Right ventricle myocardium inferior (tissue), 1 donor: ENCODE results near the gene ANKS1A. TPM values are rescaled to one million over a fixed set of nuclear protein-coding genes. Genes with fewer than 3 reads are reported as not detected.
"Not testable (repeated sequence)": the region's sequence is repeated elsewhere in the genome, so short reads cannot be mapped to it uniquely, and the experiment has no call there.

Experiments
- ATAC-seq: fragments of 200-7000 bp; cut with Tn5 transposase; one replicate; pipeline ENCODE4 v1.9.1; 2020; ENCODE audit warnings: mild to moderate bottlenecking, moderate library complexity
- DNase-seq: peaks from one replicate; pipeline ENCODE4 v3.0.0; 2021; ENCODE audit errors: missing footprints
- intact Hi-C: fragments of 100-400 bp; cut with DNase I; formaldehyde crosslinking; loops from one replicate; pipeline ENCODE4 v1.11.0; 2022
- total RNA-seq: library from RNA; stranded (reverse); fragmentation: NEBNext Ultra II Directional; extraction: Animal tissue kit (Norgen Biotek cat#: 25700); gene quantifications from one replicate; pipeline ENCODE4 v1.2.1, GENCODE V29; 2021
- donor health status: DM: no; HTN: yes; CAD: no; lungs with severe emphysema.

Gene ANKS1A
- total RNA-seq, 1 donor from 2014 or later, result 26.8 TPM

- intact Hi-C loops, result no loop called here
- ATAC-seq (no peak), DNase-seq (no peak)
These were observed 201.0 kb downstream of the ANKS1A start for GRCh38 chr6:35089935-35090505.

- ATAC-seq (no peak), DNase-seq (no peak)
- intact Hi-C loops, result no loop called here
These were observed 201.7 kb downstream of the ANKS1A start for GRCh38 chr6:35090734-35091133.

- intact Hi-C loops, result no loop called here
- DNase-seq (no peak), ATAC-seq (no peak)
These were observed 202.5 kb downstream of the ANKS1A start for GRCh38 chr6:35091346-35092083.

DNA sequence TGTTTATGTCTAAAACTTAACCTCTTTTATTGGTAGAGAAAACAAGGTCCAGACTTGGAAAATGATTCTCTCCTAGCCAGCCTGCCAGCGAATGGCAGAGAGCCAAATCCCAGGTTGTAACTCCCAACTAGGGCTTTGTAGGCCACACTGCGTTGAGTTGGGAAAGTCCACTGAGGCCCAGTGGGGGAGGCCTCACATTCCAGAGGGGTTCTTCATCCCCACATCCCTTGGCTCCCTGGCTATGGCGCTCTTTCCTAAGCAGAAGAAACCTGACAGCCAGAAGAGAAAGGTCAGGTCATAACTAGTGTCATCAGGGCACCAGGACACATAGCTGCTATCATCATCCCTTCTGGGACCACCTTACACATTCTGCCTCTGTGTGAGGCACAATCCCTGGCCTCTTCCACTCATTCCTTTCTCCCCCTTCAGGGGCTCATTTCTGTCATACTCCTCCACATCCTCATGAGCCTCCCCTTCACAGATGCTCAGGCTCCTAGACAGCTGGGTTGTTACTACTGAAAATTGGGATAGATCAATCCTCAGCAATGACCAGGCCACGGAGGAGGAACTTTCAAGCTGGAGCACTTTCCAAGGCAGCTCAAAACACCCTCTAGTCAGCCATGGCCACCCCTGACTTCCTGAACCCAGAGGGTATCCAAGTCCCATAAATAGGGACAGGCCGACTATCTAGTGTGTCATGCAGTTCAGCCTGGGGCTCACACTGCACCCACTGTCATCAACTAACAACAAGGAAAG is 203.5 kb downstream of the ANKS1A start:
- ATAC-seq (no peak), DNase-seq (no peak)
- intact Hi-C loops, result no loop called here

GRCh38 chr6:35093118-35093445 is 204.0 kb downstream of the ANKS1A start:
- no peak for DNase-seq
- ATAC-seq, result no peak
- intact Hi-C loops, result no loop called here

- DNase-seq (no peak), ATAC-seq (no peak)
- intact Hi-C loops, result no loop called here
These were observed 204.7 kb downstream of the ANKS1A start for GRCh38 chr6:35093783-35094182.

DNA sequence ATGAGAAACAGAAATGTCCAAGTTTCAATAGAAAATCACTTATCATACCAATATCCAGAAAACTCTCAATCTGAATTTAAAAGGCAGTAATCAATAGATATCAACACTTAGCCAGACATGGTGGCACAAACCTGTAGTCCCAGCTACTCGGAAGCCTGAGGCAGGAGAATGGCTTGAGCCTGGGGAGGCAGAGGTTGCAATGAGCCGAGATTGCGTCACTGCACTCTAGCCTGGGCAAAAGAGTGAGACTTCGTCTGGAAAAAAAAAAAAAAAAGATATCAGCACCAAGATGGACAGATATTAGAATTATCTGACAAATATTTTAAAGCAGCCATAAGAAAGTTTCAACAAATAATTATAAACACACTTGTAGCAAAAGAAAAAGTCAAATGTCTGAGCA is 205.1 kb downstream of the ANKS1A start:
- intact Hi-C loops, result no loop called here
- ATAC-seq, result no peak
- DNase-seq, result no peak

GRCh38 chr6:35096129-35096862 is 207.2 kb downstream of the ANKS1A start:
- DNase-seq, result no peak
- intact Hi-C loops, result no loop called here
- no peak for ATAC-seq

GRCh38 chr6:35099116-35099515 is 210.1 kb downstream of the ANKS1A start:
- intact Hi-C loops, result no loop called here
- DNase-seq (no peak), ATAC-seq (no peak)

DNA sequence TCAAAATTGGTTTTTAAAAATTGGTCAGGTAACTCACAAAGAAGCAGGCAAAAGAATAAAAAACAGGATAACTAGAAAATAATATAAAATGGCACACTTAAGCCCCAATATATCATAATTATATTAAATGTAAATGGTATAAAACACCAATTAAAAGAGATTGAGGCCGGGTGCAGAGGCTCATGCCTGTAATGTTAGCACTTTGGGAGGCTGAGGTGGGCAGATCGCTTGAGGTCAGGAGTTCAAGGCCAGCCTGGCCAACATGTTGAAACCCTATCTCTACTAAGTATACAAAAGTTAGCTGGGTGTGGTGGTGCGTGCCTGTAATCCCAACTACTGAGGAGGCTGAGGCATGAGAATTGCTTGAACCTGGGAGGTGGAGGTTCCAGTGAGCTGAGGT is 216.0 kb downstream of the ANKS1A start:
- ATAC-seq, result no peak
- DNase-seq, result no peak
- intact Hi-C loops, result no loop called here

DNA sequence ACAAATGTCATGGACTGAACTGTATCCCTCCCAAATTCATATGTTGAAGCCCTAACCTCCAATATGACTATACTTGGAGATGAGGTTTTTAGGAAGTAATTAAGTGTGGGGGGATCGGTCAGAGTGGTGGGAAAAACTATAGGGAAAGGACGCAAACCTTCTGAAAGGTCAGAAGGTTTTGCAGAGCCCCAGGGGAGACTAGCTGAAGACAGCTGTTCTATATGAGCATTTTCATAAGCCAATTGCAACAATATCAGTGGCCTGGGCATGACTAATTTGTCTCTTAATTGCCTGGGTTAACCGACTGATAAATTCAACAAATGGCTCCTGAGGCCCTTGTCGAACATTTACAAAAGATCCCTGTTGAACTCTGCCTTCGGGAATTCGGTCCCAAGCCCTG is 217.0 kb downstream of the ANKS1A start:
- ATAC-seq, DNase-seq, intact Hi-C loops: not testable (repeated sequence)

GRCh38 chr6:35107208-35107607 is 218.2 kb downstream of the ANKS1A start:
- ATAC-seq, intact Hi-C loops: not testable (repeated sequence)

DNA sequence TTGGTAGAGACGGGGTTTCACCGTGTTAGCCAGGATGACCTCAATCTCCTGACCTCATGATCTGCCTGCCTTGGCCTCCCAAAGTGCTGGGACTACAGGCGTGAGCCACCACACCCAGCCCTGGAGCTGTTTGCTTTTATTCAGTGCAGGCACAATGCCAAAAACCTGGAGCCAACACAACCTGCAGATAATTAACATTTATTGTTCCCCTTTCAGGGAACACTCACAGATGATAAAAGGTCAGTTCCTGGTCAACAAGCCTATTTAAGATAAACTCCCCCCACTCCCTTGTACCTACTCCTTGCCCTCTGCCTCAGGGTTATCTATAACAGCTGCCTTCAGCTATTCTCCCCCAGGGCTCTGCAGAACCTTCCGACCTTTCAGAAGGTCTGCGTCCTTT is 218.7 kb downstream of the ANKS1A start:
- DNase-seq, intact Hi-C loops, ATAC-seq: not testable (repeated sequence)

More at GRCh38 chr6:35107208-35107607, 218.2 kb downstream of the ANKS1A start:
- not testable (repeated sequence) for DNase-seq

DNA sequence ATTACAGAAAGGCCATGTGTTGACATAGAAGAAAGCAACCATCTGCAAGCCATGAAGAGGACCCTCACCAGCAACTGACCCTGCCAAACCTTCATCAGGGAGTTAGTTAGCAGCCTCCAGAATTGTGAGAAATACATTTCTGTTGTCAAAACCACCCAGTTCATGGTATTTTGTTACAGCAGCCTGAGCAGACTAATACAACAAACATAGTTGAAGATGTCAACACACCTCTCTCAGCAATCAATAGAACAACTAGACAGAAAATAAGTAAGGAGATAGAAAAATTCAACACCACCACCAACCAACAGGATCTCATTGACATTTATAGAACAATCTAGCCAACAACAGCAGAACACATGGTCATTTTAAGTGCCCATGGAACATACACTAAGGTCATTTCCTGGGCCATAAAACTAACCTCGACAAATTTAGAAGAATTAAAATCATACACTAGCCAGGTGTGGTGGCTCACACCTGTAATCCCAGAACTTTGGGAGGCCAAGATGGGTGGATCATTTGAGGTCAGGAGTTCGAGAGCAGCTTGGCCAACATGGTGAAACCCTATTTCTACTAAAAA is 219.3 kb downstream of the ANKS1A start:
- intact Hi-C loops, result no loop called here
- no peak for ATAC-seq
- no peak for DNase-seq

DNA sequence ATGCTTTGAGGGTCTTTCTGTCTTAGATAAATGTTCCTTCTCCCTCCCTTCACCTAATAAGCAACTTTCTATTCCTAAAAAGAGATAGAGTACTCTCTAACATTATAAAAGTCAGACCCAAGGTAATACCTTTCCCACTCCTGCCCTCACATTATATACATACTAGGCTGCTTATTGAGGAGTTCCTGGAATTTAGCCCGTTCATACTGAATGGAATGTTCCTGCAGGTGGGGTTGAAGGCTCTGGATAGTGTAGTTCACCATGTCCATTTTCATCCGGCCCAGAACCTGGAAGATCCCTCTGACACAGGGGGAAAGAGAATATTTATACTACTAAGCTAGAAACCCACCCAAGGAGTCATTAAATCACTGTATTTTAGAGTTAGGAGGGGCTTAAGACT is 231.7 kb downstream of the ANKS1A start:
- no peak for ATAC-seq
- intact Hi-C loops, result no loop called here
- DNase-seq, result no peak

- no peak for DNase-seq
- intact Hi-C loops, result no loop called here
- ATAC-seq, result no peak
These were observed 235.3 kb downstream of the ANKS1A start for GRCh38 chr6:35124356-35124755.

- intact Hi-C loops, result no loop called here
- ATAC-seq, result no peak
- DNase-seq, result no peak
These were observed 239.0 kb downstream of the ANKS1A start for GRCh38 chr6:35128042-35128441.

DNA sequence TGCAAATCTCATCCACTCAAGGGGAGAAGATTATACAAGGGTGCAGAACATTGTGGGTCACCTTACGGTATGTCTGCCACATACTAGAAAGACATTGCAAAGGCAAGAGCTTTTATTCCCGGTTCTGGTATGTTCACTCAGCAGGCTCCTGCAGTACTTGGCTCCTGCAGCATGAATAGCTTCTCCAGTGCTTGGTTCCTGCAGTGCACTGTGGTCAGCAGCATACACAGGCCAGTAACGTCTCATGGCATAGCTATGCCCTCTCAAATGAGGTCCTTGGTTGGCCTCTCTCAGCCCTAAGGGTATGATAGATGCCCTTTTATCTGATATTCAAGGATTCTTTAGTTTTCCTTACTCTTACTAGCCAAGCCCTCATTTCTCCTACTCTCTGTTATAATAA is 239.4 kb downstream of the ANKS1A start:
- ATAC-seq (no peak), DNase-seq (no peak)
- intact Hi-C loops, result no loop called here

DNA sequence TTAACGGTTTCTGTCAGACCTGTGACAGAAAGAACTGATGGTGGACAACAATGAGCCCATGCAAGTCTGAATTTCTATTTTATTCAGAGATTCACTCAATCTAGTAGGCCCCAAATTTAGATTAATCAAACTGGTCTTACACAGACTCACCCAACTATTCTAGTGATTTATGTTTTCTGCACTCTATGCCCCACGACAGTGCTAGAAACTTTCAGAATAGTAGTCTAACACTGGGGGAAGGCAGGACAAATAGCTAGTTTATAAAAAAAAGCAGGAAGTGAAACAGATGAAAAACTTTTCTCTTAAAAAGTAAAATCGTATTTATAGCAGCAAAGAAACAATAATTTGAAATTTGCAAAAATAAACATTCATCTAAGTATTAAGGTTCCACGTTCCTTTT is 247.1 kb downstream of the ANKS1A start:
- DNase-seq (no peak), ATAC-seq (no peak)
- intact Hi-C loops, result no loop called here
